Natural killer cell treated with Interleukin-12 subunit alpha and Interleukin-12 subunit beta and Interleukin-15 and Interleukin-18, amount 100 ng/mL, for 72 hours (primary cell): ENCODE results near the gene AGBL4. TPM values are rescaled to one million over a fixed set of nuclear protein-coding genes. Genes with fewer than 3 reads are reported as not detected.

Source experiments
- ATAC-seq, 2 donors: fragments of 150-1000 bp; cut with Tn5 transposase in 1 of 2; sonication (Bioruptor Pico), chemical (Tn5 transposase) in 1 of 2; 2 replicates each; pipeline ENCODE4 v1.10.0; 2021
- DNase-seq: peaks from one replicate; pipeline ENCODE4 v3.0.0; 2022; ENCODE audit warnings: low spot score
- H3K27ac Mint-ChIP-seq, 2 donors: 1 replicate in 1 of 2; 2 replicates in 1 of 2; pipeline ENCODE4 v1.8.0; 2022; ENCODE audit warnings: mixed read lengths in 2 of 2, mild to moderate bottlenecking in 1 of 2, moderate library complexity in 1 of 2
- H3K27me3 Mint-ChIP-seq, 2 donors: 1 replicate in 1 of 2; 2 replicates in 1 of 2; pipeline ENCODE4 v1.8.0; 2022; ENCODE audit warnings: mixed read lengths in 2 of 2
- H3K36me3 Mint-ChIP-seq: one replicate; pipeline ENCODE4 v1.8.0; 2022; ENCODE audit warnings: mixed read lengths
- H3K4me1 Mint-ChIP-seq, 2 donors: 1 replicate in 1 of 2; 2 replicates in 1 of 2; pipeline ENCODE4 v1.8.0; 2022; ENCODE audit warnings: low read depth in 2 of 2, mixed read lengths in 2 of 2, mild to moderate bottlenecking in 1 of 2
- H3K4me3 Mint-ChIP-seq: one replicate; pipeline ENCODE4 v1.8.0; 2022; ENCODE audit warnings: mixed read lengths
- H3K9me3 Mint-ChIP-seq: 2 replicates; pipeline ENCODE4 v1.8.0; 2022; ENCODE audit warnings: mixed read lengths
- total RNA-seq, 2 donors: library from RNA; stranded (reverse); gene quantifications; one replicate each; pipeline ENCODE4 v1.2.3, GENCODE V29; 2022

Gene AGBL4
- total RNA-seq, 2 donors from 2014 or later, result 0.19 TPM; not detected in 1

- no peak for DNase-seq
- Mint-ChIP-seq H3K4me1 (no peaks in the 10 kb centered on the region), H3K27me3 (peaks cover 6 to 8% of the 10 kb centered on the region in 2 donors), H3K9me3 (no peaks in the 10 kb centered on the region), H3K4me3 (no peak overlapping the region), H3K36me3 (no peaks in the 10 kb centered on the region), H3K27ac (no peak overlapping the region)
- ATAC-seq, result no peak
Measured at GRCh38 chr1:48810740-48811139, 1213.0 kb downstream of the AGBL4 start.

GRCh38 chr1:48808496-48808895, 1215.3 kb downstream of the AGBL4 start:
- peaks cover 9 to 13% of the 10 kb centered on the region in 2 donors for H3K27me3 Mint-ChIP-seq
- no peaks in the 10 kb centered on the region for H3K9me3 Mint-ChIP-seq
- H3K4me1 Mint-ChIP-seq, result no peaks in the 10 kb centered on the region
- no peak overlapping the region for H3K27ac Mint-ChIP-seq
- ATAC-seq, result no peak
- no peak for DNase-seq
- no peak overlapping the region for H3K4me3 Mint-ChIP-seq
- no peaks in the 10 kb centered on the region for H3K36me3 Mint-ChIP-seq

- no peak overlapping the region for H3K4me3 Mint-ChIP-seq
- no peaks in the 10 kb centered on the region for H3K9me3 Mint-ChIP-seq
- H3K4me1 Mint-ChIP-seq, result no peaks in the 10 kb centered on the region
- DNase-seq, result no peak
- no peak for ATAC-seq
- H3K27me3 Mint-ChIP-seq, result peaks cover 5 to 13% of the 10 kb centered on the region in 2 donors
- H3K36me3 Mint-ChIP-seq, result no peaks in the 10 kb centered on the region
- no peak overlapping the region for H3K27ac Mint-ChIP-seq
Measured at GRCh38 chr1:48807554-48808260, 1216.0 kb downstream of the AGBL4 start.

DNA sequence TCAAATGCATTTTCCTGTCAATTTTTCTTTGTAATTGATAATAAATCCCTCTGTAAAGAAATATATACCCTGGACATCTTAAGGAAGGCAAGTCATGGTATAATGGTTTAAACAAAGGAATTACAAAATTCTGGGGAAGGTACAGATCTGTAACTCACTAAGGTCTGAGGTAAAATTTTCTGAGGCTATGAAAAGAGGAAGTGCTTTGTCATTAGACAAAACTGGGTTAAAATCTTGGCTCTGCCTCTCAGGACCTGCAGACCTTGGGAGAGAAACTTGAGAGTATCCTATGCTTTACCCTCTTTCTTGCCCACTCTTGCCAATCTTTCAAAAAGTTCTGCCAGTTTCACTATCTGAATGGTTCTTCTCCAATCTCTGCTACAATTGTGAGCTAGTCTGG, 1220.3 kb downstream of the AGBL4 start:
- H3K4me3 Mint-ChIP-seq, result no peak overlapping the region
- ATAC-seq, result no peak
- peaks cover 13 to 20% of the 10 kb centered on the region in 2 donors for H3K27me3 Mint-ChIP-seq
- H3K4me1 Mint-ChIP-seq, result no peaks in the 10 kb centered on the region
- no peak overlapping the region for H3K27ac Mint-ChIP-seq
- no peak for DNase-seq
- H3K9me3 Mint-ChIP-seq, result peaks cover 4% of the 10 kb centered on the region
- H3K36me3 Mint-ChIP-seq, result no peaks in the 10 kb centered on the region

- no peak for ATAC-seq
- Mint-ChIP-seq H3K4me3 (no peak overlapping the region), H3K9me3 (no peaks in the 10 kb centered on the region)
Measured at GRCh38 chr1:48794816-48795215, 1228.9 kb downstream of the AGBL4 start.

DNA sequence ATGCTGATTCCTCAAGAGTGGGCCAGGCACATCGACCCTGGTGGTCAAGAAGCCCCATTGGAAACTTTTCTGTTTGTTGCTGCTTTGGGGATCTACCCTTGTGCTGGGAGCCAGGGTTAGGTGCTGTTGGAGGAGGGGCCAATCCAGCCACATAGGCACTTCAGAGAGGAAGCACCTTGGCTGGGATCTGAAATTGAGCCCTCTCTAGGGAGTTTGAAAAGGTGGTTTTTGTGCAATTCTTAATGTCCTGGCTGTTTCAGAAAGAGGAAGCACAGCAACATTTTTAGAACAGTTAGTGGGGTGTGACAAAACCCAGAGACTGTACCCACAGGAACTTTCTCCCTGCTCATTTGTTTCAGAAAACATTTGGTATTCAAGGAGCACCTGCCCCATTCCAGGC, 1229.9 kb downstream of the AGBL4 start:
- no peak overlapping the region for H3K27ac Mint-ChIP-seq
- no peaks in the 10 kb centered on the region for H3K4me1 Mint-ChIP-seq
- ATAC-seq, result no peak
- no peak for DNase-seq
- no peaks in the 10 kb centered on the region for H3K36me3 Mint-ChIP-seq
- peaks cover 2 to 11% of the 10 kb centered on the region in 2 donors for H3K27me3 Mint-ChIP-seq
- H3K9me3 Mint-ChIP-seq, result no peaks in the 10 kb centered on the region
- H3K4me3 Mint-ChIP-seq, result no peak overlapping the region

More at GRCh38 chr1:48794816-48795215, 1228.9 kb downstream of the AGBL4 start:
- no peaks in the 10 kb centered on the region for H3K4me1 Mint-ChIP-seq
- H3K27me3 Mint-ChIP-seq, result peaks cover 7 to 11% of the 10 kb centered on the region in 2 donors
- DNase-seq, result no peak
- H3K27ac Mint-ChIP-seq, result no peak overlapping the region
- H3K36me3 Mint-ChIP-seq, result no peaks in the 10 kb centered on the region

GRCh38 chr1:48792961-48793360, 1230.8 kb downstream of the AGBL4 start:
- Mint-ChIP-seq H3K27me3 (peaks cover 2 to 11% of the 10 kb centered on the region in 2 donors), H3K4me1 (no peaks in the 10 kb centered on the region), H3K36me3 (no peaks in the 10 kb centered on the region), H3K4me3 (no peak overlapping the region), H3K27ac (no peak overlapping the region), H3K9me3 (no peaks in the 10 kb centered on the region)
- ATAC-seq, result no peak
- no peak for DNase-seq

DNA sequence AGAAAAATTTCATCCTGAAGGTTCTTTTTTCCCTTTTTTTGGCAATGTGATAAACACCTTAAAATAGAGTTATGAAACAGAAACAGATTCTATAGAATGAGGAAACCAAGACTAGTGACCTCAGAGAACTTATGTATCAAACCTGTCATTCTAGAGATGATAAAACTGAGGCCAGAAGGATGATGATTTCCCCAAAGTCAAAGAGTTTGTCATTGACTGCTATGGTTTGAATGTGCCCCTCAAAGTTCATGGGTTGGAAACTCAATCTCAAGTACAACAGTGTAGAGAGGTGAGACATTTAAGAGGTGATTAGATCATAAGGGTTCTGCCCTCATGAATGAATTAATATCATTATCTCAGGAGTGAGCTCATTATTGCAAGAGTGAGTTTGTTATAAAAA, 1233.4 kb downstream of the AGBL4 start:
- H3K9me3 Mint-ChIP-seq, result no peaks in the 10 kb centered on the region
- H3K4me1 Mint-ChIP-seq, result no peaks in the 10 kb centered on the region
- H3K36me3 Mint-ChIP-seq, result no peaks in the 10 kb centered on the region
- no peak overlapping the region for H3K27ac Mint-ChIP-seq
- no peak overlapping the region for H3K4me3 Mint-ChIP-seq
- DNase-seq (no peak), ATAC-seq (no peak)
- peaks cover 2 to 11% of the 10 kb centered on the region in 2 donors for H3K27me3 Mint-ChIP-seq

GRCh38 chr1:48789903-48790302, 1233.9 kb downstream of the AGBL4 start:
- H3K27ac Mint-ChIP-seq, result no peak overlapping the region
- ATAC-seq (no peak), DNase-seq (no peak)
- H3K4me1 Mint-ChIP-seq, result no peaks in the 10 kb centered on the region
- H3K36me3 Mint-ChIP-seq, result no peaks in the 10 kb centered on the region
- H3K27me3 Mint-ChIP-seq, result peaks cover 7 to 15% of the 10 kb centered on the region in 2 donors
- H3K9me3 Mint-ChIP-seq, result no peaks in the 10 kb centered on the region
- H3K4me3 Mint-ChIP-seq, result no peak overlapping the region

- H3K9me3 Mint-ChIP-seq, result no peaks in the 10 kb centered on the region
- no peaks in the 10 kb centered on the region for H3K36me3 Mint-ChIP-seq
- ATAC-seq (no peak), DNase-seq (no peak)
- no peak overlapping the region for H3K27ac Mint-ChIP-seq
- peaks cover 10 to 18% of the 10 kb centered on the region in 2 donors for H3K27me3 Mint-ChIP-seq
- no peak overlapping the region for H3K4me3 Mint-ChIP-seq
- H3K4me1 Mint-ChIP-seq, result no peaks in the 10 kb centered on the region
Measured at GRCh38 chr1:48785869-48786268, 1237.9 kb downstream of the AGBL4 start.

DNA sequence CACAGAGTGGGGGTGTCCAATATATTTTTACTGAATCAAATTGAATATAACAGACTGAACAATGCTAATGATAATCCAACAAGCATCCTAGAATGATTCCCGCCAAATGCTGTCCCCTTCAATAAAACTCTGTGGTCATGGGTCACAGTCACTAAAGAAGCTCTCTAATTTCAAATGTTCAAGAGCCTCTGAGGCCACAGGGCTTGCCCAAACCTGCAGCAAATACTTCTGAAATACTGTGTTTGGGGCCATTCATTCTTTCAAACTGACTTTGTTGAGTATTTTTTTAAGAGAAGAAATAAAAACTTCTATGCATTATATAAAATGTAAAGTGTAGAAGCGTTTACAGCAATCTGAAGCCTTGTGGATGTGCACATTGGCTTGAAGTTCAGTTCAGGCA, 1239.5 kb downstream of the AGBL4 start:
- no peaks in the 10 kb centered on the region for H3K4me1 Mint-ChIP-seq
- no peak overlapping the region for H3K4me3 Mint-ChIP-seq
- H3K27me3 Mint-ChIP-seq, result peaks cover 8 to 21% of the 10 kb centered on the region in 2 donors
- H3K36me3 Mint-ChIP-seq, result no peaks in the 10 kb centered on the region
- H3K27ac Mint-ChIP-seq, result no peak overlapping the region
- no peaks in the 10 kb centered on the region for H3K9me3 Mint-ChIP-seq
- no peak for ATAC-seq
- no peak for DNase-seq

- H3K9me3 Mint-ChIP-seq, result no peaks in the 10 kb centered on the region
- ATAC-seq, result no peak
Measured at GRCh38 chr1:48777219-48777895, 1246.4 kb downstream of the AGBL4 start.

GRCh38 chr1:48776393-48777218, 1247.1 kb downstream of the AGBL4 start, which contains the start of gene BEND5:
BEND5 (minus strand) TSS chr1:48776891; CDS start chr1:48776831, 60 bp downstream.
- peak; percentile 57 to 75 for ATAC-seq
- peak within 1 kb of the TSS; percentile 6 to 58 for H3K27ac Mint-ChIP-seq
- H3K27me3 Mint-ChIP-seq, result peaks cover 8 to 22% of the 10 kb centered on the region in 2 donors
- peak within 1 kb of the TSS; percentile 81 for H3K4me3 Mint-ChIP-seq
- DNase-seq, result peak; percentile 61
- no peaks in the 10 kb centered on the region for H3K9me3 Mint-ChIP-seq
- peaks cover 5% of the 10 kb centered on the region for H3K36me3 Mint-ChIP-seq
- H3K4me1 Mint-ChIP-seq, result peaks cover 11 to 12% of the 10 kb centered on the region in 2 donors

More at GRCh38 chr1:48777219-48777895, 1246.4 kb downstream of the AGBL4 start:
- DNase-seq, result no peak
- H3K4me1 Mint-ChIP-seq, result peaks cover 11 to 12% of the 10 kb centered on the region in 2 donors
- H3K27ac Mint-ChIP-seq, result no peak overlapping the region
- peaks cover 5% of the 10 kb centered on the region for H3K36me3 Mint-ChIP-seq
- peaks cover 8 to 22% of the 10 kb centered on the region in 2 donors for H3K27me3 Mint-ChIP-seq
- peak overlapping the region; percentile 77 for H3K4me3 Mint-ChIP-seq
